HL-60 (cell line): ENCODE measurements around the gene AFAP1L1.

Experiments
- CTCF ChIP-seq: IDR thresholded peaks from one replicate; pipeline ENCODE4 v1.5.1; 2011; ENCODE audit warnings: low read length, control low read depth, inconsistent platforms; ENCODE audit not compliant: insufficient read depth
- POLR2AphosphoS5 ChIP-seq: IDR thresholded peaks from 2 replicates; pipeline ENCODE4 v1.6.1; 2012; ENCODE audit warnings: low read depth

DNA sequence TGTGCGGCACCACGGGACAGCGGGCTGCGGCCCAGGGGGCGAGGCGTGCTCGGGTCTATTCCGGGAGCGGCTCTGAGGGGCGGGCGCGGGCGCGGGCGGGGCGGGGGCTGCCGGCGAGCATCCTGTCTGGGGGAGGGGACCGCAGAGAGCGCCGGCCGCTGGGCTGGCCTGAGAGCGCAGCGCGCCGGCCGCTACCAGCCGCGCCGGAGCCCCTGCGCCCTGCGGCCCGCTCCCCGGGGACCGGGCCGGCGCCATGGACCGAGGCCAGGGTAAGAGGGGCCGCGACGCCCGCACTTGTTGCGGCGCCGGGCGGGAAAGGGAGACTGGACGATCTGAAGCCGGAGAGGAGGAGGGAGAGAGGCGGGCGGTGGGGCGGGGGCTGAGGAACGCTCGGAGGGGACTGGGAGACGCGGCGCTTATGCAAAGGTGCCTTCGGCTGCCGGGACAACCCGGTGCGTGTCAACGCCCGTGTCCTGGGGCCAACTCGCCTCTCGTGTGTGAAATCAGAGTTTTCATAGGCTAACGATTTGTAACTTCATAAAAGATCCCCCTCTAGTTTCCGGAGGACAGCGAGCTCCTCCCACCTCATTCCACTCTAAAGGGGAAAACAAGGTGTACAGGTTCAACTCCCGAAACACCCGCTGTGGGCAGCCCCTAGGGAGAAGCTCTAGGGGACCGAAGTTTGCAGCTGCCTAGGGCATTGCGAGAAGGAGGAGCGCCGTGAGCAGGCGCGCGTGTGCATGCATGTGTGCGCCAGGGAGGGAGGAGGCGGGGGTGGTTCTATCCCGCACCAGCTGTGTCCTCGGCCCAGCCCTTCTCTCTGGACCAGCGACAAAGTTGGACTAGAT lies at the start of gene AFAP1L1:
- no peak for TF ChIP-seq CTCF
- TF ChIP-seq POLR2AphosphoS5 = no peak
